GM21423 (cell line): ENCODE results near the gene CMYA5.

Experiments used
- ATAC-seq: cut with Tn5 transposase; IDR thresholded peaks from one replicate; pipeline ENCODE4 v1.9.1; 2021; ENCODE audit warnings: mild to moderate bottlenecking, moderate library complexity; ENCODE audit not compliant: unreplicated experiment

CMYA5 gene

GRCh38 chr5:79834098-79834753 lies 144.6 kb downstream of the CMYA5 start:
- ATAC-seq = no peak

GRCh38 chr5:79834754-79835714 lies 145.4 kb downstream of the CMYA5 start:
- no peak for ATAC-seq

DNA sequence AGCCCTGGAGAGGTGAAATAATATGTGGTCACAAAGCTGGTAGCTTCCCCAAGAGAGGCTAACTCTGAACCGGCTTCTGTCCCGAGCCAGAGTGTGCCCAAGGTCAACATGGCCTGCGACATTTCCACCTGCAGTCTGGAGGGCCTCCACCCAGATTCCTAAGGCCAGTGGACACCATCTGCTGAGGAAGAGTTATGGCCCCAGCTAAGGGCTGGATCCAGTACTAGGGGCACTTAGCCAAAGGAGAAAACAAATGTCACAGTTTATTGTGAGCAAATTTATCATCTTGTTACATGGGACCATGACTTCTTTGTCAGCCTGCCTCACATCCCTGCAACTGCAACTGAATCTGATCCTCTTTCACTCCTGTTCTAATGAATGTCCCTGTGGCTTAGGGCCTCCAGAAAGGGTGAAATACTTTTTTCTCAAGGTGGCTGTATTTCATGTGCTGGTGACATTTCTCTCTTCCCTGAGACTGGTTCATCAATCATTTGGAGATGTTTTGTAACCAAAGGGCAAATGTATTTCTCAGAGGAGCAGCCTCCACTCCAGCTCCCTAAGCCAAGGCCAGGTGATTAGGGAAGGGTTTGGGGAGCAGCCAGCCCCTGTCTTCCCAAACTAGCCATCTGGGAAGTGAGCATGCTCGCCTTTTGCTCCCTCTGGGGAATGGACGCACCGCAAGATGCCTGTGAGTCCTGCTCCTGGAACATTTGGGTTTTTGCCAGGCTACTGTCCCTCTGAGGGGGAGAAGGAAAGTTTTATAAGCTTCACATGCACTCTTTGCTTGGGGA lies 148.3 kb downstream of the CMYA5 start:
- no peak for ATAC-seq

- ATAC-seq = no peak
Measured at GRCh38 chr5:79840084-79840990, 150.7 kb downstream of the CMYA5 start.

- no peak for ATAC-seq
Measured at GRCh38 chr5:79841172-79841571, 151.5 kb downstream of the CMYA5 start.

- ATAC-seq = no peak
Measured at GRCh38 chr5:79842006-79842881, 152.6 kb downstream of the CMYA5 start.

DNA sequence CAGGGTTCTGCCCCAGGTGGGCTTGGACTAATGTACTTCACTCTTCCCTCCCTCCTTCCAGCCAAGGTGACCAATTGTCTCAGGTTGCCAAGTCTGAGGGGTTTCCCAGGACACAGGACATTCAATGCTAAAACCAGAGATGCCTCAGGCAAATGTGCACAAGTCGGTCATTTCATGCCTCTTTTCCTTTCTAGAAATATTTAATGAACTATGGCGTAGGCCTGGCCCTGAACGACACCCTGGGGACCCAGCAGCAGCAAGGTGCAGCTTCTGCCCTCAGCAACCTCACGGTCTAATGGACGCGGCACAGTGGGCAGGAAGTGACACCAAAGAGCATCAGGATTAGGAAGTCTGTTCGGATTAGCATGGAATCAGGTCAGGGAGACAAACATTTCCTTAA lies 153.4 kb downstream of the CMYA5 start:
- ATAC-seq = no peak

GRCh38 chr5:79843450-79844388 lies 154.1 kb downstream of the CMYA5 start:
- ATAC-seq = no peak

- no peak for ATAC-seq
Measured at GRCh38 chr5:79844571-79844970, 154.9 kb downstream of the CMYA5 start.

DNA sequence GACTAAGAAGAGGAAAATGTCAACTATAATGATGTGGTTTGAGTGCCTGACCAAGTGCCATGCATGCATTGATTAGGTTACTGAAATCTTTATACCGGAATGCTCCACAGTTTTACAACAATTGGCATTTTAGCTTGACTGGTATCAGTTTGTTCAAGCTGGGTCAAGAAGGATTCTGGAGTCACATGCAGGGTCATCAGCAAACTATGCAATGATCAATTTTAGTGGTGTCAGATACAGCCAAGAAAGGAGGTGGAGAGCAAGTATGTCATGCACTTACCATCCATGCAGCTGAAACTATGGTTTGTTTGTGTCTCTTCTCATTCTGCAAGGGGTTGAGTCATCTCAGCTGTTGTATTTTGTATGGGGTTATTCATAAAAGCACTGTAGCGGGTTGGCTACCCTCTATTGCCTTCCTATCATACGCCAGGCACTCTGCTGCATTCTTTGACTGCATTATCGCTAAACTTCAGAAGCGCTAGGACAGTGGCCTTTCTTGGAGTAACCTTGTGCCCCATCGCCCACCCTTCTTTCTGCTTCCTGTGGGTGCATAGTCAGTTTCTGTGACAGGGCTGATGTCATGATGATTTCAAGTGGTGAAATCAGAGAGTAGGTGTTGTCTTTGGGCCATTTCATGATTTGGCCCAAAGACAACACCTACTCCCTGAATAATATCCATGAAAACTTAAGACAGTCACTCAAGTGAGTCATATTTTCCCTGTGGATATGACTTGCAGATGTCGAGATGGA lies 156.0 kb downstream of the CMYA5 start:
- no peak for ATAC-seq

DNA sequence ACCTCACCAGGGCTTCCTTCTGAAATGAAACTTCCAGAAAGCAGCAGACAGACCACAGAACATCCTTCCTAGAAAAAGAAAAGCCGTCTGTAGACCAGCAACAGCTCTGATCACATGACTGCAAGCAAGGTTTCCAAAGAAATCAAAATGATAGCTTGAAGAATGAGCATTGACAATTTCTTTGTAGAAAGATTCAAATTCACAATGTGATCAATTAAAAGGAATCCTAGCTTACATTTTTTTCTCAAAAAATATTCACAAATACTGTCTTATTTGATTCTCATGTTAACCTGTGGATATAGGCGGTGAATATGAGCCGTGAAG lies 156.5 kb downstream of the CMYA5 start:
- ATAC-seq = no peak

- ATAC-seq = no peak
Measured at GRCh38 chr5:79847561-79847960, 157.9 kb downstream of the CMYA5 start.

- no peak for ATAC-seq
Measured at GRCh38 chr5:79849061-79849460, 159.4 kb downstream of the CMYA5 start.
